HG03103 (cell line): ENCODE data around the gene SLC6A18.

Experiments
- ATAC-seq: cut with Tn5 transposase; IDR thresholded peaks from one replicate; pipeline ENCODE4 v1.9.1; 2021; ENCODE audit warnings: low read depth; ENCODE audit not compliant: unreplicated experiment

Gene SLC6A18

DNA sequence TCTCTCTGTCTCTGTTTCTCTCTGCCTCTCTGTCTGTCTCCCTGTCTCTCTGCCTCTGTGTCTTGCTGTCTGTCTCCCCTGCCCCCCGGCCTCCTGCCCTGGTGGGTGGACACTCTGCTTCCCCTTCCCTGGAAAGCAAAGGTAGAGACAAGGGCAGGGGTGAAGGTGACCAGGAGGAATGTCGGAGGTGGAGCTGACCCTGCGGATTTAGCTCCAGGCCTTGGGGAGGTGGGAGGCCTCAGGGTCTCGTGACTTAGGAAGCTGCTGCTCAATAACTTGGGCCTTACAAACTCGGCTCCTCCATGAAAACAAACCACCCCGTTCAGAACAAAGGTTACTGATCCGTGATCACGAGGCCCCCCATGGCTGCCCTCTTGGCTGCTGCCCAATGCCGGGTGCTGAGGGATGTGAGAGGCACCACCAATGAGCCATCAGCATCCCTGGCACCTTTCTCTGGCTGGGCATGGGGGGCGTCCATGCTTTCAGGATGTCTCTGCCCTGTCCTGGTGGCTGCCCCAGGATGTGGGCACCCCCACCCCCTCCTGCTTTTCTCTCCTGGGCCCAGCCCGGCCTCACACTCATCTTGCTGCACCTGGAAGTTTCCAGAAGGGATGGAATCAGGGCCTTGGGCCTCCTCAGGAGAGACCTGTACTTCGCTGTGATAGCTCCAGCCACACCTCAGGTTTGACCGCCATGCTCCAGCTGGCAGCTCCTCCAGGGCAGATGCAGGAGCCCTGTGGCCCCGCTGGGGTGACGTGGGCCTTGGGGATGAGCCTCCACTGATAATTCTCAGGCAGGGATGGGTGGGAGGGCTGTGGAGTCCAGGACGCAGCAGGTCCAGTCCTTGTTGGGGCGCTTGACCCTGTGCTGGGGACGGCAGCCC, 38.6 kb upstream of the SLC6A18 start:
- ATAC-seq = no peak

DNA sequence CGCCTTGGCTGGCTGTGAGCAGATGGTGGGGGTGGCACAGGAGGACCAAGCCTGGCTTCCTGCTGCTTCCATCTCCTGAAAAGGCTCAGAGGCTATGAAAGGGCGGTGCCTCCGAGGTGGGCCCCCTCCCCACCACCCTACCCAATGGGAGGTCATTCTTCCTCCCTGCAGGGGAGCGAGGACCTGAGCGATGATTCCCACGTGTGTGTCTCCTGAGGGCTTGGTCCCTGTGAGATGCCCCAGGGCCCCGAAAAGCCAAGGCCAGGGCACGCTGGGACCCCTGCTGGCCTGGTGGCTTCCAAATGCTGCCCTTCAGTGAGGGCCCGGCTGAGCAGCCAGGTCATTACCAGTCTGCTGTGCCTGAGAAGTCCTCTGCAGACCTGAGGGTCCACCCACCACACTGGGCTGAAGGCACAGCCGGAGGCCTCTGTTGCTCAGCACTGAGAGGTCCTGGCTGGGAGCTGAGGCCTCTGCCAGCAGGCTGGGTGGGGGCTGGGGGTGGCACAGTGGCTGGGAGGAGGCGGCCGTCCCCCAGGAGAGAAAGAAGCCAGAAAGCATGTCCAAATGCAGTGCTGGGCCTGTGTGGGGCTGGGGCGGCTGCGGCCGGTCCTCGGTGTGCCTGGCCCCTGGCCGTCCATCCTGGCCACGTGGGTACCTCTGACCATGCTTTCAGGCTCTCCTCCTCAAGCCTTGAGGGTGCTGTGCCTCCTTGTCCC, 37.8 kb upstream of the SLC6A18 start:
- no peak for ATAC-seq

DNA sequence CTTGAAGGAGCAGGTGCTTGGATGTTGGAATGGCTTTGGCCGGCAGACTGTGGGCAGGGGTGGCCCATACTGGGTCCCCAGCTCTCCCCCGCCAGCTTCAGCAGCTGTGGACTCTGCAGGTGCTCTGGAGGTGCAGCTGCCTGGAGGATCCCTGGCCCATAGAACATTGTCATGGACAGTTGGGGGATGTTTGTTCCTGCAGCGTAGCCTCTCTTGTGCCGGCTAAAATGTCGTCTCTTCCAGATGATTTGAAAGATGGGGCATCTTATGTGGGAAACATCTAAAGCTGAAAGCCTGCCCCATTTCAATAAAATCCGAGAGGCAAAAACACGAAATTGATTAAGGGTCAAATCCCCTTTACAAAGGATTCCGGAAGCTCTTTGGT, 37.2 kb upstream of the SLC6A18 start:
- no peak for ATAC-seq

DNA sequence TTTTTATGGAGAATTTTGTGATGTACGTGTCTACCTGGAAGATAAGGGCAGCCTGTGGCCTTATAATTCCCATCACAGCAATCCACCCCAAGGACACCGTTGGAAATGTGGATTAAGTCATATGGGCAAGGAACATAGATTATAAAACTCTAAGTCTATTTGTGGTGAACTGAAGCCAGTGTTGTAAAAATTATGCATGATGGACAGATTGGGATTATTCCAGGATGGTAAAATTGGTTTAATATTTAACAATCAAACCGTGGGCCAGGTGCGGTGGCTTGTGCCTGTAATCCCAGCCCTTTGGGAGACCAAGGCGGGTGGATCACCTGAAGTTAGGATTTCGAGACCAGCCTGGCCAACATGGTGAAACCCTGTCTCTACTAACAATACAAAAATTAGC, 36.7 kb upstream of the SLC6A18 start:
- ATAC-seq = no peak

DNA sequence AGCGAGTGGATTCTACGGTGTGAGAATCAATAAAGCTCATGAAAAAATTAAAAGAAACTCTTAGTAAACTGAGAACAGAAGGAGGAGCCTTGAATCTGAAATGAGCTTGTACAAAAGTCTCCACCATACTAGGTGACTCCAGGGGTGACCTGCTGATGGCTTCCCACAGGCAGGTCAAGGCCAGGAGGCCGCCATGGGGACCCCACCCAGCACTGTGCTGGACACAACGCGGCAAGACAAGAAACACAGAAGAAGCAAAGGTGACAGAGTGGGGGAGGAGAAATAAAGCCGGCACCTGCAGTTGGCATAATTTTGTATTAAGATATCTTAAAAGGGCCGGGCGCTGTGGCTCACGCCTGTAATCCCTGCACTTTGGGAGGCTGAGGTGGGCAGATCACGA, 35.9 kb upstream of the SLC6A18 start:
- ATAC-seq = no peak

DNA sequence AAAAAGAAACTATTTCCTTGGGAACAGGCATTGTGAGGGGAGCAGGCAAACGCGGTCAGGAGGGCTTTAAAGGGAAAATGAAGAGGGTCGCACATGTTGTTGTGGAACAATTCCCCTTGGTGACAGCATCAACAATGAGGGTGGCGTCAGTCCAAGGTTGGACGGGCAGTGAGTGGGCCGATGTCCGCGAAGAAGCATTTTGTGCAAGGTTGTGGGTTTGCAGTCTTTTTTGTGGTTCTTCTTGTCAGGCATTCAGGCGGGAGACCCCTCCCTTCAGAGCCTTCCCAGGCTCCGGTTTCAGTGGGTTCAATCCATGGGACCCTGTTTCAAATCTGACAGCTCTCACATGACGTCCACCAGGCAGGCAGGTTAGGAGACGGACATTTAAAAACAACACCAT, 34.9 kb upstream of the SLC6A18 start:
- no peak for ATAC-seq

DNA sequence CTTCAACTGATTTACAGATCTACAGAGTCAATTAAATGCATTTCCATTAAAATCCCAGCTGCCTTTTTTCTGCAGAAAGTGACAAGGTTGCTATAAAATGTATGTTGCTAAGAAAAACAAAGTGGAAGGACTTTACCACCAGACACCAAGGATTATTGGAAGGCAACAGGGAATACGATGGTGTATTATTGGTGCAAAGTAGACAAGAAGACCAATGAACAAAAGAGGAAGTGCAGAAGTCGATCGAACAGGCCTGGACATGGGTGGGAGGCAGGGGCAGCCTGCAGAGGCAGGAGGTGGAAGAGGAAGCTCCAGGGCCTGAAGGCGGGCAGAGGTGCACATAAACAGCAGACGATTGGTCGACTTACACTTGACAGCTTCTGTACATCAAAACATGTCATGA, 34.3 kb upstream of the SLC6A18 start:
- no peak for ATAC-seq

DNA sequence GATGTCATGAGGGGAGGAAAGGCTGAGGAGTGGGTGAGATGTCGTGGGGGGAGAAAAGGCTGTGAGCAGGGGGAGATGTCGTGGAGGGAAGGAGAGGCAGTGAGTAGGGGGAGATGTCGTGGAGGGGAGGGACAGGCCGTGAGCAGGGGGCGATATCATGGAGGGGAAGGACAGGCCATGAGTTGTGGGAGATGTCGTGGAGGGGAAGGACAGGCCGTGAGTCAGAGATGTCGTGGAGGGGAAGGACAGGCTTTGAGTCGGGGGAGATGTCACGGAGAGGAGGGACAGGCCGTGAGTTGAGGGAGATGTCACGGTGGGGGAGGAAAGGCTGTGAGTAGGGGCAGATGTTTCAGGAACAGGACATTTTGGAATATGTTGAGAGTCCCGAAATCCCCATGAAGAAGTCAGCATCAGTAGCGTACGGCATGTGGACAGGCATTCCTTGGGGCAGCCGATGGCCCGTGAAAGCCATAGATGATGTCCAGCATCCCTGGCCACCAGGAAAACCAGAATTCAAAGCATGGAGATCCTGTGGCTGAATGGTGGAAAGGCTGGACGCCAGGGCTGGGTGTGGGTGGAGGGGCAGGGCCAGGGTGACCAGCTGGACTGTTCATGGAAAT, 32.1 kb upstream of the SLC6A18 start:
- no peak for ATAC-seq

DNA sequence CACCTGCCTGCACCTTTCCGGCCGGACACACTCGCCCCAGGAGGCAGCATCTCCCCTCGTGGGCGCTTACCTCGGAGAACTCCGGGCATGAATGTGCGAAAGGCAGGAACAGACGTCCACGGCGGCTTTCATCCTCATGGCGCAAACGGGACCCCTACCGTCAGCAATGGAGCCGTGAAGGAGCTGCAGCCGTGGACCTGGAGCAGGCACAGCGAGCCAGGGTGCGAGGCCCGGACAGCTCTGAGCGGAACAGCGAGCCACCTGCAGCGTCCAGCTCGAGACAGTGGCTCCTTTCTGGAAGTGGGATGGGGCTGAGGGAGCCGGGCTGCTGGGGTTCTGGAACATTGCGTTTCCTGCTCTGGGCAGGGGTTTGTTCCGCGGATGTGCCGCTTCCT, 31.6 kb upstream of the SLC6A18 start:
- ATAC-seq = no peak

DNA sequence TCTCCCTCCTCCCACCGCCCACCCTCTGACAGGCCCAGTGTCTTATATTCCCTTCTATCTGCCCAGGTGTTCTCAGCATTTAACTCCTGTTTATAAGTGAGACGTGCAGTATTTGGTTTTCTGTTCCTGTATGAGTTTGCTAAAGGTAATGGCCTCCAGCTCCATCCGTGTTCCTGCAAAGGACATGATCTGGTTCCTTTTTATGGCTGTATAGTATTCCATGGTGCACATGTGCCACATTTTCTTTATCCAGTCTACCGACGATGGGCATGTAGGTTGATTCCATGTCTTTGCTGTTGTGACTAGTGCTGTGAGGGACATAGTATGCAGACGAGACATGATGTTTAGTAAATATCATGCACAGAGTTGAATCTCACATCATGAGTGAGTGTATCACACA, 30.8 kb upstream of the SLC6A18 start:
- no peak for ATAC-seq

DNA sequence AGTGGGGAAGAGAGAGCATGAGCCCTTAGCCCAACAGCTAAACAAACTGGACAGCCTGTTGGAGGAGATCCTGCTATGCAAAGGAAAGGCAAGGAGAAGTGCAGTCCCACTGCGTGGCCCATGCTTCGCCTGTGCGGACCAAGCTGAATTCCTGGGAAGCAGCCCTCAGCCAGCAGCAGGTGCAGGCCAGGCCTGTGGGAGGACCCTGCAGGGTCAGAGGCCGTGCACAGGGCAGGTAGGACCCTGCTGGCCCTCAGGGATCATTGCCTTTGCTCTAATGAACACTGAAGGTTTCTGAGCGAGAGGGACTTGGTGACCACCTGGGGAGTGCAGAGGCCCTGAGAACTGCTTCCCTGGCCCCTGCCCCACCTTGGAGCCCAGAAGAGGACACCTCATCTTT, 29.7 kb upstream of the SLC6A18 start:
- ATAC-seq = no peak

DNA sequence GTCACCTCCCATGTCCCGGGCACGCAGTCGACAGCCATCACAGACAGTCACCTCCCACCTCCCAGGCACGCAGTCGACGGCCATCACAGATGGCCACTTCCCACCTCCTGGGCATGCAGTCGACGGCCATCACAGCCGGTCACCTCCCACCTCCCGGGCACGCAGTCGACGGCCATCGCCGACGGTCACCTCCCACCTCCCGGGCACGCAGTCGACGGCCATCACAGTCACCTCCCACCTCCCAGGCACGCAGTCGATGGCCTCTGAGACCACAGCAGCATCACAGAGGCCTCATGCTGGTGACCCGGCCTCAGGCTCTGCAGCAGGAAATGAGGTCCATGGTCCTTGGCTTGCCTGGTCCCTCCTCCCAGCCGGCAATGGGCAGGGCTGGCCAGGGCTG, 29.3 kb upstream of the SLC6A18 start:
- no peak for ATAC-seq

DNA sequence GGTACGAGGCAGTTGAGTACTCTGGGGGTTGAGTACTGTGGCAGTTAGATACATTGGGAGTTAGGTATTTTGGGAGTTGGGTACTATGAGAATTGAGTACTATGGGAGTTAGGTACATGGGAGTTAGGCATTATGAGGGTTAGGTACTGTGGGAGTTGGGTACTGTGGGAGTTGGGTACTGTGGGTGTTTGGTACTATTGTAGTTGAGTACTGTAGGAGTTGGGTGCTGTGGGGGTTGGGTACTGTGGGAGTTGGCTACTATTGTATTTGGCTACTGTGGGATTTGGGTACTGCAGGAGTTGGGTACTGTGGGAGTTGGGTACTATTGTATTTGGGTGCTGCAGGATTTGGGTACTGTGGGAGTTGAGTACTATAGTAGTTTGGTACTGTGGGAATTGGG, 28.6 kb upstream of the SLC6A18 start:
- ATAC-seq = no peak

DNA sequence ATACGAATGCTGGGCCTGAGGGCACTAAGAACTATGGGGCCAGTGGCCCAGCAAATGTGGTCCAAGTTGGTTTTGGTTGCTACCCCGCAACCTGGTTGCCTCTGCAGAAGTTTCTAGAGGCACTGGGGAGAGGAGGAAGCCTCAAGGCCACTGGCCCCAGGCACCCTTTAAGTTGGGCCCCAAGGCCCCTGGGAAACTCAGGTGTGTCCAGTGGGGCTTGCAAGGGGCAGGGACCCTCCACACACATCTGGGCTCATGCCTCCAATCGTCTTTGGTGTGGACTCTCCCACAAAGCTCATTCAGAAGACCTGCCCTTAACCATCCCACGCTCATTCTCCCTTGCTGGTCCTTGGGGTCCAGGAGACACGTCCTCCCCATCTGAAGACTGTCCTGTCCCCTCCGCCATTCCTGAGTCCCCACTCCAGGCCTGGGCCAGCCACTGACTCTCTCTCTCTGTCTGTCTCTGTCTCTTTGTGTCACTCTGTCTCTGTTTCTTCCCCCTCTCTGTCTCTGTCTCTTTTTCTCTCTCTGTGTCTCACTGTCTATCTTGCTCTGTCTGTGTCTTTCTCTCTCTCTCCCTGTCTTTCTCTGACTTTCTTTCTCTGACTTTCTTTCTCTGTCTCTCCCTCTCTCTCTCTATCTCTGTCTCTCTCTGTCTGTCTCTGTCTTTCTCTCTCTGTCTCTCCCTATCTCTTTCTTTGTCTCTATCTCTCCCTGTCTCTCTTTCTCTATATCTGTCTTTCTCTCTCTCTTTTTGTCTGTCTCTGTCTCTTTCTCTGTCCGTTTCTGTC, 27.1 kb upstream of the SLC6A18 start:
- no peak for ATAC-seq

DNA sequence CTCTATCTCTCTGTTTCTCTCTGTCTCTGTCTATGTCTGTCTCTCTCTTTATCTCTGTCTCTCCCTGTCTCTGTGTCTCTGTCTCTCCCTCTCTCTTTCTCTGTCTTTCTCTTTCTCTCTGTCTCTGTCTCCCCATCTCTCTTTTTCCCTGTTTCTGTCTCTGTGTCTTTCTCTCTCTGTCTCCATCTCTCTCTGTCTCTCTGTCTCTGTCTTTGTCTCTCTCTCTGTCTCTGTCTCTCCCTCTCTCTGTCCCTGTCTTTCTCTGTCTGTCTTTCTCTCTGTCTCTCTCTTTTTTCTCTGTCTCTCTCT, 25.9 kb upstream of the SLC6A18 start:
- no peak for ATAC-seq

DNA sequence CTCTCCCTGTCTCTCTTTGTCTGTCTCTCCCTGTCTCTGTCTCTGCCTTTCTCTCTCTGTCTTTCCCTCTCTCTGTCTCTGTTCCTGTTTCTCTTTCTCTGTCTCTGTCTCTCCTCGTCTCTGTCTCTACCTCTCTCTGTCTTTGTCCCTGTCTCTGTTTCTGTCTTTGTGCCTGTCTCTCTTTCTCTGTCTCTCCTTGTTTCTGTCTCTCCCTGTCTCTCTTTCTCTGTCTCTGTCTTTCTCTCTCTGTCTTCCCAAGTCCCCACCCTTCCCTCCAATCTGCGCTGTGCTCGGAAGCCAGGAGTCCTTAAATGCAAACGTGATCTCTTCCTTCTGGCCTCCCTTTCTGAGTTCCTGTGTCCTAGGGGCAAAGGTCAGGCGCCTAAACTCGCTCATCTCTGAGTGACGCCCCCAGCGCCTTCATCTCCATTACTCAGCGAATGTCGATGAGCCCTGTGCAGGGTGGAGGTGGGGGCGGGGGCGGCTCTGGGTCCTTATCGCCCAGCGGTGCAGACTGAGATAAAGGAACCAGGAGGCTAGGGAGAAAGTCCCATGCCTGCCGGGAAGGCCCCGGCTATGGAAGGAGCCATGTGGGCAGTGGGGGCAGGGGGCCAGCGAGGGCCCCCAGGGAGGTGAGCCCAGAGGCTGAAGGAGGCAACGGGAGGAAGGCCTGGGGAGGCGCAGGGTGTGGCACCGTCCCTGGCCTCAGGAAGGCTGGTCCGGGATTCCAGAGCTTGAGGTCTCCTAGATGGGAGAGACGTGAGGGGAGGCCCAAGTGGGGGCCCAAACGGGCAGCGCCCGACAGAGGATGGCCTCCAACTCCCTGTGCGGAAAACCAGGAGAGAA, 25.3 kb upstream of the SLC6A18 start:
- no peak for ATAC-seq

DNA sequence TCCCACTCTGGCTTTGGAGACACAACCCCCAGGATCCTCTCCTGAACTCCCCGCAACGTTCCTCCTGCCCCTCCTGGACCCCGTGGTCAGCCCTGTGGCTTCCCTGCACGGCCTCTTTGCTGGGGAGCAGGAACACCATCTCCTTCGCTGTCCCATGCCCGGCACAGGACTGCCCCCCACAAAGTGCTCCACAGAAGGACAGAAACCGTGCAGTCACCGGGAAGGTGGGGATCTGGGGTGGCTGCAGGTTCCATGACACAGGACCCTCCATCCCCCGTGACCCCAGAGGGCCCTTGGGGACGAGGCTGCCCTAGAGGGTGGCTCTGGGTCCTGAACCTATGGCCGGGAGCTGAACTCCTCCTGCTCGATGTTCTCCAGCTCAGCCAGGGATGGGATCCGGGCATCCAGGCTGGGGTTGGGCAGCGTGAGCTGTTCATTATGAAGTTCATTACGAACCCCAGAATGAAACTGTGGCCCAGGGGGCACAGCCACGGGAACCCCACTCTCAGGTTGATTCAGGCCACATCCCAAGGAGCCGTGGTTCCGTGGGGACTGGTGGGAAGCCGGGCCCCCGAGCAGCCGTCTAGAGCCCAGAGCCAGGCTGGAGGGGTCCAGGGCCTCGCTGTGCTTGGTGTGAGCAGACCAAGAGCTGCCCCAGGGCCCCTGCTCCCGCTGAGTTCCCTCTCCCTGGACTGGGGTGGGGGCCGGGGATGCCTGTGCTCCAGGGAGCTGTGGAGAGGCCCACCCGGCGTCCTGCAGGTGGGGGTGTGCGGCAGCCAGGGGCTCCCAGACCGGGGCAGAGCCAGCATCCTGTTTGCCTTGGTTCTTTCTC, 24.5 kb upstream of the SLC6A18 start:
- no peak for ATAC-seq

DNA sequence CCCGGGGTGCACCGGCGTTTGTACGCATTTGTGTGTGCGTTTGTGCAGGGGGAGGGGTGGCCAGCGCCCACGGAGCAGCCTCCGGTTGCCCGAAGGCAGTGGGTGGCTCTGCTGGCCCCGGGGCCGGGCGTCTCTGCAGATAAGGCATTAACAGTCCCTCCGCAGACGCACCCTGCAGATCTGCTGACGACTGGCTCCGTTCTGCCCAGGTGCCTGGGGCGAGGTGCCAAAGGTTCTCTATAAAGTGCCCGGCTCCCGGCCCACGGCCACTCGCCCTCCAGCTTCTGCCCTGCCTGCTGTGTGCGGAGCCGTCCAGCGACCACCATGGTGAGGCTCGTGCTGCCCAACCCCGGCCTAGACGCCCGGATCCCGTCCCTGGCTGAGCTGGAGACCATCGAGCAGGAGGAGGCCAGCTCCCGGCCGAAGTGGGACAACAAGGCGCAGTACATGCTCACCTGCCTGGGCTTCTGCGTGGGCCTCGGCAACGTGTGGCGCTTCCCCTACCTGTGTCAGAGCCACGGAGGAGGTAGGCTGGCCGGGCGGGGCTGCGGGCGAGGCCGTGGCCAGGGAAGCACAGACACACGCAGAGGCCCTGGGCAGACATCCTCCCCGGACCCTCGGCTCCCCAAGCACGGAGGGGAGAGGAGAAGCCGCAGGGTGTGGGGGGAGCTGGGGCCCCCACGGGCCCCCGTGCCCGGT, 23.7 kb upstream of the SLC6A18 start, which contains the start of gene SLC6A19:
Gene SLC6A19 (plus strand): TSS at position 269 of the 699 bp plus-strand sequence. CDS start 56 bp downstream, at position 325.
- no peak for ATAC-seq
